ENCODE results near the gene CEP128.

The CEP128 gene

DNA sequence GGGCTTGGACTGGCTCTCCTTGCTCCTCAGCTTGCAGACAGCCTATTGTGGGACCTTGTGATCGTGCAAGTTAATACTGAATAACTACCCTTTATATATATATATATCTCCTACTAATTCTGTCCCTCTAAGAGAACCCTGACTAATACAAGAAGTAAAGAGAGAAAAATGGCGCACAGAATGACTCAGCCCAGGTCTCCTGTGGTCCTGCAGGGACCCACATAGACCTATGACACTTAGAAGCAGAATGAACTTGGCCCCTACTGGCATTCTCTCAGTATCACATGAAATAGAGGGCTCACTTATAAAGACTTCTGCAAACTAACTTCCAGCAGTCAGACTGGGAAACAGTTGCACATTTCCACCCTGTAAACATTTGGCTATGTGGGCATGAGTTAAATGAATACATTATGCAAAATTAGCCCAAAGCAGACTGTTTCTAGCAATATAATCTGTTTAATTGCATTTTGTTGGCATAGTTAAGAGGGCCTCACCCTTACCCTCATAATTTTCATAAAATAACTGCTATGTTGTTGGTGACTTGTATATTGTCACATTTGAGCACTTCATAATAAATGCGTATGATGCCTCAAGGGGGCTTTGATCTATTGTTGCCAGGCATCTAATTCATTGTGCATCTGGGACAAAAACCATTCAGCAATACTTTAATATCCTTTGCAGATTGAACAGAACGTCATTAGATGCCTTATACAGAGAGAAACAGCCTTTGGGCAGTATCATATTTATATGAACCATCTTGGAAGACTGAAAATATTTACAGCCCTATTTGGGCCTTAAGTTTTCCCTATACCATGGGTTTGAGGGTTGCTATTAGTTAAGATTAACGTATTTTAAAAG, 380.5 kb downstream of the CEP128 start:
- H3K9me3 Mint-ChIP-seq: no peaks in the 10 kb centered on the region
- H3K27ac Mint-ChIP-seq: no peak overlapping the region
- no peak for ATAC-seq (ENCODE audit: low read depth)
- no peaks in the 10 kb centered on the region for H3K4me1 Mint-ChIP-seq
- H3K27me3 Mint-ChIP-seq: no peaks in the 10 kb centered on the region
- no peaks in the 10 kb centered on the region for H3K36me3 Mint-ChIP-seq
- DNase-seq (ENCODE audit: low spot score in 2 of 2): no peak
- no peak overlapping the region for H3K4me3 Mint-ChIP-seq

DNA sequence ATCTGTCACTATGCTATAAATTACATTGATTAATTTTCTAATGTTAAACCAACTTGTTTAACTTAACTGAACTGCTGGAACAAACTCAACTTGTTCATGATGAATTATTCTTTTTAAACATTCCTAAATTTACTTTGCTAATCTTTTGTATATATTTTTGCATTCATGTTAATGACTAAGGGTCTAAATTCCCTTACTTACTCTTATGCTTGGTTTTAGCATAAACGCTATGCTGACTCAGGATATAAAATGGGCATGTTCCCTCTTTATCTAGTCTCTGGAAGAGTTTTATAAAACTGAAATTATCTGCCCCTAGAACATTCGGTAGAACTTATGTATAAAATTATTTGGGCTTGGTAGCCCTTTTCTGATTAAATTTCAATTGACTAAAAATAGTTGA, 387.4 kb downstream of the CEP128 start:
- H3K36me3 Mint-ChIP-seq: no peaks in the 10 kb centered on the region
- no peaks in the 10 kb centered on the region for H3K27me3 Mint-ChIP-seq
- H3K27ac Mint-ChIP-seq: no peak overlapping the region
- no peaks in the 10 kb centered on the region for H3K4me1 Mint-ChIP-seq
- no peak for ATAC-seq (ENCODE audit: low read depth)
- no peak for DNase-seq (ENCODE audit: low spot score in 2 of 2)
- no peaks in the 10 kb centered on the region for H3K9me3 Mint-ChIP-seq
- no peak overlapping the region for H3K4me3 Mint-ChIP-seq

DNA sequence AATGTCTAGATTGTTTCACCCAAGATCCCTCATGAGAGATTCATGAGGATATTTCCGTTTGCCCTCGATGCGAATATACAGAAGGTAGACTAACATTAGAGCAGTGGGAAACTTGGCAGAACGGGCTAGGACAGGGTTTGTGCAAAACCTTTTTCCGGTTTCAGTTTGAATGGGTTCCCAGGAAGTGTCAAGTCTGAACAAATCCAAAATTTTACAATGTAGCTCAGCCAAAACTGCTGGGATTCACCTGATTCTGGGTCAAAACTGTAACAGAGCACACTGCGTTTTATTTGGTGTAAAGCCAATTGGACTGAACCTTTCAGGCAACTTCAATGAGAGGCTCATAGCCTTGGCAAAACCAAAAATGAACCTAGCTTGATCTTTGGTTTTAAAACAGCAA, 392.4 kb downstream of the CEP128 start:
- no peak overlapping the region for H3K27ac Mint-ChIP-seq

DNA sequence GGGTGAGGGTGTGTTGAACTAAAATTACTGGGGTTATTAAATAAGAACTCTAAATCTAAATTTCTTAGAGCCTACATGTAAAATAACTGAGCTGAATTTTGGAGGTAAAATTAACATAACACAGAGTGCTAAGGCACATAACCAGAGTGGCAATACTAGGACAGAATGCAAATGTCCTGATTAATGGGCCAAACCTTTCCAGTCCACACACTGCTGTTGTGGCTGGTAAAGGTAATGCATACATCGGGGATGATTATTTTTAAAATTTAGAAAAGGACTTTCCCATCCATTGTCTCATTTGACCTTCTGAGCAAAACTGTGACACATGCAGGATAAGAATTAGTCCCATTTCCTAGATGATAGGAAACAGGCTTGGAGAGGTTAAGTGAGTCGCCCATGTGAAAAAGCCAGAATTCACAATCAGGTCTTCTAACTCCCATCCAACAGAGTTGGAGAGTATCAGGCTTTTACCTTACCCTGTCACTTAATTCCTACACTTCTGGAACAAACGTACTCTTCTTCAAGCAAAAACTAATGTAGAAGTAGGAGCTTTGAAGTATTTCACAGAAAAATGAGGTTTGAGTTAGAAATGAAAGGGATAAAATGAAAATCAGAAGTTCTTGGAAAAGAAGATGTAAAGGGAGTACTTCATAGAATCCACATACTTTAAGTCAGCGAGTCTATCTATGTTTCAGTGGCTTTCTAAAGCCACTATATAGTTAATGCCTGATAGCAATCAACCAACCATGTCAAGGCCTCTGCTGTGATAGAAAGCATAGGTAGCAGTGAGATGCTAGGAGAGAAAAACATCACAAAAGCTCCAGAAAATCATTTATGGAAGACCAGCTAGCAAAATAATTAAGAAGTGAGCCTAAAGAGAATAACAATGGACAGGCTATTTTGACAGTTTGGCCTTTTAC, 395.3 kb downstream of the CEP128 start:
- H3K9me3 Mint-ChIP-seq: peaks cover 1% of the 10 kb centered on the region
- no peaks in the 10 kb centered on the region for H3K27me3 Mint-ChIP-seq
- ATAC-seq (ENCODE audit: low read depth) (no peak), DNase-seq (ENCODE audit: low spot score in 2 of 2) (no peak)
- H3K4me3 Mint-ChIP-seq: no peak overlapping the region
- H3K4me1 Mint-ChIP-seq: no peaks in the 10 kb centered on the region
- H3K27ac Mint-ChIP-seq: no peak overlapping the region
- no peaks in the 10 kb centered on the region for H3K36me3 Mint-ChIP-seq

More for the DNA sequence above, 392.4 kb downstream of the CEP128 start:
- H3K27me3 Mint-ChIP-seq: no peaks in the 10 kb centered on the region
- H3K4me3 Mint-ChIP-seq: no peak overlapping the region
- ATAC-seq (ENCODE audit: low read depth) (no peak), DNase-seq (ENCODE audit: low spot score in 2 of 2) (no peak)
- no peaks in the 10 kb centered on the region for H3K36me3 Mint-ChIP-seq
- no peaks in the 10 kb centered on the region for H3K9me3 Mint-ChIP-seq
- H3K4me1 Mint-ChIP-seq: no peaks in the 10 kb centered on the region

DNA sequence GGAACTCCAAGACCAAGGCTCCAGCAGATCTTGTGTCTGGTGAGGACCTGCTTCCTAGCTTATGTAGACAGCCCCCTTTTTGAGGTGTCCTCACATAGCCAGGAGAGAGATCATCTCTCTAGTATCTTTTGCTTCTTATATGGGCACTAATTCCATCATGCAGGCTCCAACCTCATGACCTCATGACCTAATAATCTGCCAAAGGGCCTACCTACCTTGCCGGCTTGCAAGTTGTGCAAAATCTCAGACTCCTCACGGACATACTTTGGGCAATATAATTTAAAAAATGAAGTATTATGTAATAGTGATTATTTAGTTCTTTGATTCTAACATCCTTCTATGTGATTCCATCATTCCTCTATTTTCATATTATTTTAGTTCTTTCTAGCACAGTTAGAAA, 397.2 kb downstream of the CEP128 start:
- H3K9me3 Mint-ChIP-seq: peaks cover 11% of the 10 kb centered on the region
- H3K27ac Mint-ChIP-seq: no peak overlapping the region
- H3K27me3 Mint-ChIP-seq: no peaks in the 10 kb centered on the region
- H3K4me3 Mint-ChIP-seq: no peak overlapping the region
- ATAC-seq (ENCODE audit: low read depth) (no peak), DNase-seq (ENCODE audit: low spot score in 2 of 2) (no peak)
- no peaks in the 10 kb centered on the region for H3K4me1 Mint-ChIP-seq
- no peaks in the 10 kb centered on the region for H3K36me3 Mint-ChIP-seq

DNA sequence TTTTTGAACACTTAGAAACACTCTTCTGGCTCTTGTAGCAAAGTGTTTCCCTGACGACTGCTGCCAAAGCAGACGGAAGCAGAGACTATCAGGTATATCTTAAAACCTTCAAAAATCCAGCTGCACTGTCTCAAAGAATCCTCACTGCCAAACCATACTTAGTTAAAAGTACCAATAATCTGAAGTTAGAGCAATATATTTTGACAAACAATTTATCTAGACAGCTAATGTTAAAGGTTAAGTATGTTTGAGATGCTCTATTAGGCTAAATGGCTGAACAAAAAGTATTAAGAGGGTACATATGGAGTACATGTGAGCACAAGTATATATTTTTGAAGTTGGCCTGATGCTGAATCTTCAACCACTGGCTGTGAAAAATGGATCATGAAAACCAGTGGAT, 398.3 kb downstream of the CEP128 start:
- Mint-ChIP-seq H3K36me3 (no peaks in the 10 kb centered on the region), H3K4me1 (no peaks in the 10 kb centered on the region), H3K4me3 (no peak overlapping the region), H3K9me3 (peaks cover 14% of the 10 kb centered on the region), H3K27me3 (no peaks in the 10 kb centered on the region), H3K27ac (no peak overlapping the region)
- DNase-seq (ENCODE audit: low spot score in 2 of 2) (no peak), ATAC-seq (ENCODE audit: low read depth) (no peak)

DNA sequence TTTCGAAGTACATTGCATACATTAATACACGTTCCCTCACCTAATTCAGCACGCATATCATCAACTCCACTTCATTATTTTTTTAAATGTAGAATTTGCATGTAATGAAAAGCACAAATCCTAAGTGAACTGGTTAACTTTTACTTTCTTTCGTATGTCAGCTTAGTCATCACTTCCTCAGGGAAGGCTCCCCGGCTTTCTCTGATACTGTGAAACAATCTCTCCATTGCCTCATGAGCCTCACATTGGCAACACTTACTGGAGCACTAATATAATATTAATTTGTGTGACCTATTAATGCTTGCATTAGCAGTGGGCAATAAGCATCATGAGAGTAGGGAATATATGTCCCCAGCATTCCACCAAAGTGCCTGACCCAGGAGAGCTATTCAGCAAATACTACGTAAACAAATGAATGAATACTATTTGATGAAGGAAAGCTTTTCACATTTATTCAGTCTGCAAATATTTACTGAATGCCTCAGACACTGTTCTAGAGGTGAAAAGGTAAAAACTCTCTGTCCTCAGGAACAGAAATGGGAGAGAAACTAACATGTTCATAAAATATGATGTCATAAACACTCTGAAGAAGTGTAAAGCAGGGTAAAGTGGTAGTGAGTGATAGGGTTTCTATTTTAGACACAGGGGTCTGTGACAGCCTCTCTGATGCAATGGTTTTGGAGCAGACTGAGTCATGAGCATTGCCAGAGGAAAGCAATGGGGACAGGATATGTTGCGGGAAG, 402.7 kb downstream of the CEP128 start:
- Mint-ChIP-seq H3K4me3 (no peak overlapping the region), H3K9me3 (peaks cover 14% of the 10 kb centered on the region), H3K27me3 (no peaks in the 10 kb centered on the region), H3K36me3 (no peaks in the 10 kb centered on the region), H3K4me1 (no peaks in the 10 kb centered on the region), H3K27ac (no peak overlapping the region)
- no peak for DNase-seq (ENCODE audit: low spot score in 2 of 2)
- no peak for ATAC-seq (ENCODE audit: low read depth)

DNA sequence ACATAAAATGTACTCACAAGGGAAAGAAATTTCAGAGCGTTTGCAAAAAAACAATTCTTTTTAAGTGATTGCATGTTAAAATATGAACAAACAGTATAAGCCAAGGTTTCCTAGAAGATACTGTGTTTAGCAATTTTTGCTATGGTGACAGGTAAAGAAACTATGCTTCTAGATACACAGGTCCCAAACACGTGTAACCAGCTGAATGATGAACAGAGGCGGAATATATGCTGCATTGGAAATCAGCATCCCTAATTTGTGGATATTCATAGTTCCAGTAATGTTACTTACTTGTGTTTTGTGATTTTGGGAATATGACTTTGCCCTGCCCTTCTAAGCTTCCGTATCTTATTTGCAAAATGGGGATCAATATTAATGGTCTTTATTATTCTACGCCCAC, 403.9 kb downstream of the CEP128 start:
- Mint-ChIP-seq H3K4me3 (no peak overlapping the region), H3K9me3 (peaks cover 14% of the 10 kb centered on the region), H3K36me3 (no peaks in the 10 kb centered on the region), H3K27me3 (no peaks in the 10 kb centered on the region), H3K27ac (no peak overlapping the region), H3K4me1 (no peaks in the 10 kb centered on the region)
- DNase-seq (ENCODE audit: low spot score in 2 of 2): no peak
- ATAC-seq (ENCODE audit: low read depth): no peak

DNA sequence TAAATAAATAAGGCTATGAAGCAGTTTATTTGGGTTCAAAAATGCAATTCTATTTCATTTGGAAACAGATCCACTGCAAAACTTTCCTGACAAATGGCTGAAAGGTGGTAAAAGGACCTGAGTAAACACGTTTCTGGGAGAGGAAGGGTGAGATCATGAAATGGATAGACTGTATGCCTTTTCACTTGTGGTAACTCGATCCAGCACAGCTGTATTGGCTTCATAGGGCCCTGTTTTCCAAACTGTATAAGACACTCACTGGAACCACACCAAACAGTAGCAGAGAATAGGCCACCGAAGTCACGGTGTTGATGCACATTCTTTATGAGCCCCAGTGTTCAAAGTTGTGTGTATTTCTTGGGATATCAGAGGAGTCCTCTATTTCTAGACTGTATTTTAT, 405.1 kb downstream of the CEP128 start:
- ATAC-seq (ENCODE audit: low read depth) (no peak), DNase-seq (ENCODE audit: low spot score in 2 of 2) (no peak)
- no peak overlapping the region for H3K27ac Mint-ChIP-seq
- no peaks in the 10 kb centered on the region for H3K27me3 Mint-ChIP-seq
- no peaks in the 10 kb centered on the region for H3K36me3 Mint-ChIP-seq
- H3K4me3 Mint-ChIP-seq: no peak overlapping the region
- H3K4me1 Mint-ChIP-seq: no peaks in the 10 kb centered on the region
- peaks cover 13% of the 10 kb centered on the region for H3K9me3 Mint-ChIP-seq

DNA sequence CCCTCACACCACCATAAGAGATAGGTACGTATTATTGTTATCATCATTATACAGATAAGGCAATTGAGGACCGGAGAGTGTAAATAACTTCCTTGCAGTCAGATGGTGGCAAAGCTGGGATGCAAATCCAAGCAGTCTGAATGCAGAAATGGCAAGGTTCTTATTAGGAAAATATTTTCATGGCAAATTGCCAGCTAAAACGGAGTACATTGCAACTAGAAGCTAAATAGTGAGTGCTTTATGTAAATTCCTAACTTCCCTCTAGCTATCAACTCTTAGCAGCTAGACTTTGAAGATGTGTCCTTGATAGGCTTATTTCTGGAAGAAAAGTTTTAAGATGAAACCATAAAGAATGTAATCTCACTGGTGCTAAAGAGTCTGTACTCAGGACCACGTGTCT, 406.4 kb downstream of the CEP128 start:
- no peak overlapping the region for H3K27ac Mint-ChIP-seq
- ATAC-seq (ENCODE audit: low read depth): no peak
- H3K9me3 Mint-ChIP-seq: peaks cover 8% of the 10 kb centered on the region
- no peak for DNase-seq (ENCODE audit: low spot score in 2 of 2)
- no peaks in the 10 kb centered on the region for H3K4me1 Mint-ChIP-seq
- H3K27me3 Mint-ChIP-seq: no peaks in the 10 kb centered on the region
- H3K4me3 Mint-ChIP-seq: no peak overlapping the region
- no peaks in the 10 kb centered on the region for H3K36me3 Mint-ChIP-seq

DNA sequence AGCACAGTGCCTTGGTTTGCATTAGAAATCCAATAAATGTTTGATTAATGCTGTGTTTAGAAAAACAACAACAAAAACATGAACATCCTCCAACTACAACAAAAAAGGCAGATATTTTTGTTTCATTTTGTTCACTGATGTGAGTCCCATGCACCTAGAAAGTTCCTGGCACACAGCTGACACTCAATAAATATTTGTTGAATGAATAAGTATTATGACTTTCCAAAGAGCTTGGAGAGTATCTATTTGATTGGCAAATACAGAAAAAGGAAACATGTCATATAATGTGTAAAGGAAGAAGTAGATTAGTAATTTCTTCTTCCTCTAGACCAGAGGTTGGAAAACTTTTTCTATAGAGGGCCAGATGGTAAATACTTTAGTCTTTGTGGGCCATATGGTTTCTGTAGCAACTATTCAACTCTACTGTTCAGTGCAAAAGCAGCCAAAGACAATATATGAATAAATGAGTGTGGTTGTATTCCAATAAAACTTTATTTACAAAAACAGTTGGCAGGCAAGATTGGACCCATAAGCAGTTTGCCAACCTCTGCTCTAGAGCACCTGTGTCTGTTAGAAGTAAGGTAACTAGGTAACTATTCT, 417.9 kb downstream of the CEP128 start:
- no peak for DNase-seq (ENCODE audit: low spot score in 2 of 2)
- no peak overlapping the region for H3K27ac Mint-ChIP-seq
- no peaks in the 10 kb centered on the region for H3K4me1 Mint-ChIP-seq
- H3K27me3 Mint-ChIP-seq: no peaks in the 10 kb centered on the region
- peaks cover 6% of the 10 kb centered on the region for H3K36me3 Mint-ChIP-seq
- no peaks in the 10 kb centered on the region for H3K9me3 Mint-ChIP-seq
- no peak overlapping the region for H3K4me3 Mint-ChIP-seq
- no peak for ATAC-seq (ENCODE audit: low read depth)

DNA sequence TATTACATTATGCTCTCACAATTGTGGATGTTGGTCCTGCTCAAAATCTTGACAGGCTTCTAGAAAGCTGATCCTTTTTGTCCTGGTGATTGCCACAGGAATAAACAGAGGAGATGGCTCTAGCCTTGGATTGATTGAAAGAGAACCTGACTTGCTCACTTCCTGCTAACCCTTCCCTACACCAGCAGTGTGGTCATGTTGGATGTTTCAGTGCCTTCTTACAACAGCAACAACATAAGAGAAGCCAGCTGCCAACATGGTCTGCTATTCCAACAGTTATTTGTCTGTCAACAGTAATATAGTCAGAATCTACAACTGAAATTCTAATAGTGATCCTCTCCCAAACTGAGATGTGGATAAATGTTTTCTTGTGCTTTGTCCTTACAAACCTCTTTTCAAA, 418.6 kb downstream of the CEP128 start:
- Mint-ChIP-seq H3K4me3 (no peak overlapping the region), H3K27me3 (no peaks in the 10 kb centered on the region), H3K36me3 (peaks cover 6% of the 10 kb centered on the region), H3K27ac (no peak overlapping the region), H3K4me1 (no peaks in the 10 kb centered on the region), H3K9me3 (no peaks in the 10 kb centered on the region)
- ATAC-seq (ENCODE audit: low read depth) (no peak), DNase-seq (ENCODE audit: low spot score in 2 of 2) (no peak)

DNA sequence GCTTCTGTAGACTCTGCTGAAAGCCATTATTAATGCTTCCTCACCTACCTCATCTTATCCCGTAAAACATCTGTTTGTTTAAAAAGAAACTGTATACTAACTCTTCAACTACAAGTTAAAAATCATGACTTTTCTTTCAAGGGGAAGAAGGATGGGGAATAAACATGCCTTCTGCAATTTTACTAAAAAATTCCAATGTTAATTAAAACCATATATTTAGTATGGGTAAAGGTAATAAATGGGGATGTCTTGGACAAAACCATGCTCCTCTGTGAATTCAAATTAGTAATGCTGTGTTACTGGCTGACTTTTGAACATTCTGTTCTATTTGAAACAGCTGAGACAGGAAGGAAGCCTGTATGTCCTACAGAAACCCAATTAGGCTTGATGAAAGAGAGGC, 419.1 kb downstream of the CEP128 start:
- no peaks in the 10 kb centered on the region for H3K4me1 Mint-ChIP-seq
- no peak overlapping the region for H3K4me3 Mint-ChIP-seq
- DNase-seq (ENCODE audit: low spot score in 2 of 2) (no peak), ATAC-seq (ENCODE audit: low read depth) (no peak)
- no peak overlapping the region for H3K27ac Mint-ChIP-seq
- no peaks in the 10 kb centered on the region for H3K9me3 Mint-ChIP-seq
- peaks cover 6% of the 10 kb centered on the region for H3K36me3 Mint-ChIP-seq
- H3K27me3 Mint-ChIP-seq: no peaks in the 10 kb centered on the region

DNA sequence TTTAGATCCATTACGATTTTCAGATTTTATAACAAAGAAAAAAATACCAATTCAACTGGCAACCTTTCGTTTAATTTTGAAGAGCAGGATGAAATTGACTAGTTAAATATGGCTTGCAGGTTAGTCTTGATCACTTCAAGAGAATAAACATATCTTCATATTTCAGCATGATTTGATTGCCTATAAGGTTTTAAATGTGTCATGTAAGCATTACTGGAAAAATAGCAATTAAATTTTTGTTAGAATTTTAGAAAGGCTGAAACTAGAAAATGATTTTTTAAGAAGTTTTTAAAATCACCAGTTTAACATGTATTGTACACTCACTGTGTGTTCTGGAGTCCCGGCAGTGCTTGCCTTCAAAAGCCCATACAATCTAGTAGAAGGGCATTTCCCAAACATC, 420.1 kb downstream of the CEP128 start:
- Mint-ChIP-seq H3K36me3 (peaks cover 8% of the 10 kb centered on the region), H3K9me3 (no peaks in the 10 kb centered on the region), H3K27ac (no peak overlapping the region), H3K4me1 (no peaks in the 10 kb centered on the region), H3K4me3 (no peak overlapping the region), H3K27me3 (no peaks in the 10 kb centered on the region)
- no peak for DNase-seq (ENCODE audit: low spot score in 2 of 2)
- no peak for ATAC-seq (ENCODE audit: low read depth)

Measured in memory B cell (primary cell).